Gastrocnemius medialis (tissue), 4 donors: ENCODE results near the gene XRCC3. TPM values are rescaled to one million over a fixed set of nuclear protein-coding genes. Genes with fewer than 3 reads are reported as not detected.
A peak's percentile ranks its signal among the peaks of the same experiment; 100 is the strongest.
"Not testable (repeated sequence)": the region's sequence is repeated elsewhere in the genome, so short reads cannot be mapped to it uniquely, and the experiment has no call there.

ENCODE experiments used
- ATAC-seq, 2 donors: fragments of 150-250 bp; one replicate each; pipeline ENCODE4 v1.9.1; 2016
- DNase-seq, 2 donors: peaks; one replicate each; pipeline ENCODE4 v3.0.0-alpha.2; 2019
- H3K27ac ChIP-seq, 4 donors: fragments of 200-600 bp; sonication (generic); 1 replicate in 1 of 4; 2 replicates in 3 of 4; pipeline ENCODE4 v1.5.1; 2016 to 2018; ENCODE audit warnings: mild to moderate bottlenecking in 2 of 4, moderate library complexity in 1 of 4
- H3K27me3 ChIP-seq, 3 donors: fragments of 200-600 bp; sonication (generic) in 2 of 3; 1 replicate in 1 of 3; 2 replicates in 2 of 3; pipeline versions ENCODE4 v1.5.1 to v1.6.0; 2016 to 2019; ENCODE audit warnings: mild to moderate bottlenecking in 1 of 3, moderate library complexity in 1 of 3
- H3K36me3 ChIP-seq, 2 donors: fragments of 200-600 bp; sonication (generic) in 1 of 2; one replicate each; pipeline ENCODE4 v1.5.1; 2017 to 2018
- H3K4me1 ChIP-seq, 2 donors: fragments of 200-600 bp; sonication (generic) in 1 of 2; one replicate each; pipeline ENCODE4 v1.5.1; 2016 to 2017; ENCODE audit warnings: mild to moderate bottlenecking in 2 of 2
- H3K4me3 ChIP-seq, 4 donors: fragments of 200-600 bp; sonication (generic) in 3 of 4; 1 replicate in 1 of 4; 2 replicates in 3 of 4; pipeline ENCODE4 v1.5.1; 2016 to 2019; ENCODE audit warnings: mild to moderate bottlenecking in 2 of 4
- H3K9me3 ChIP-seq, 3 donors: fragments of 200-600 bp; sonication (generic) in 2 of 3; 1 replicate in 1 of 3; 2 replicates in 2 of 3; pipeline ENCODE4 v1.5.1; 2016 to 2019
- POLR2A ChIP-seq, 2 donors: fragments of 450-650 bp; IDR thresholded peaks; one replicate each; pipeline ENCODE4 v1.6.1; 2017; ENCODE audit warnings: antibody characterized with exemption in 2 of 2, mild to moderate bottlenecking in 2 of 2, moderate library complexity in 2 of 2
- in situ Hi-C, 4 donors: fragments of 200-750 bp; cut with MboI; loops; one replicate each; pipeline versions ENCODE4 v1.15.0 to v1.8.0; 2017; ENCODE audit warnings: low sequenced_read_pairs in 4 of 4
- intact Hi-C: fragments of 100-400 bp; cut with DNase I; formaldehyde crosslinking; loops from one replicate; pipeline ENCODE4 v1.15.1; 2023; ENCODE audit warnings: low total_unique reads
- total RNA-seq, 4 donors: library from RNA; depleted of rRNA; stranded (reverse); fragments of >200 nt; gene quantifications; one replicate each; pipeline versions ENCODE4 v1.1.0 to v1.2.3, GENCODE V29; 2016
- TF ChIP-seq, protein P1 (sequence below), 5 experiments: fragments of 450-650 bp in 3 of 5; fragments of 200-600 bp in 2 of 5; sonication (generic) in 2 of 5; IDR thresholded peaks in 4 of 5; conservative IDR thresholded peaks in 1 of 5; 1 replicate in 4 of 5; 2 replicates in 1 of 5; pipeline ENCODE4 v1.5.1; 2016 to 2019; ENCODE audit warnings: antibody characterized with exemption in 5 of 5, mild to moderate bottlenecking in 3 of 5, moderate library complexity in 3 of 5

The XRCC3 gene
- total RNA-seq, 4 donors from 2014 or later: 1.3 to 26.5 (median 3.0) TPM

DNA sequence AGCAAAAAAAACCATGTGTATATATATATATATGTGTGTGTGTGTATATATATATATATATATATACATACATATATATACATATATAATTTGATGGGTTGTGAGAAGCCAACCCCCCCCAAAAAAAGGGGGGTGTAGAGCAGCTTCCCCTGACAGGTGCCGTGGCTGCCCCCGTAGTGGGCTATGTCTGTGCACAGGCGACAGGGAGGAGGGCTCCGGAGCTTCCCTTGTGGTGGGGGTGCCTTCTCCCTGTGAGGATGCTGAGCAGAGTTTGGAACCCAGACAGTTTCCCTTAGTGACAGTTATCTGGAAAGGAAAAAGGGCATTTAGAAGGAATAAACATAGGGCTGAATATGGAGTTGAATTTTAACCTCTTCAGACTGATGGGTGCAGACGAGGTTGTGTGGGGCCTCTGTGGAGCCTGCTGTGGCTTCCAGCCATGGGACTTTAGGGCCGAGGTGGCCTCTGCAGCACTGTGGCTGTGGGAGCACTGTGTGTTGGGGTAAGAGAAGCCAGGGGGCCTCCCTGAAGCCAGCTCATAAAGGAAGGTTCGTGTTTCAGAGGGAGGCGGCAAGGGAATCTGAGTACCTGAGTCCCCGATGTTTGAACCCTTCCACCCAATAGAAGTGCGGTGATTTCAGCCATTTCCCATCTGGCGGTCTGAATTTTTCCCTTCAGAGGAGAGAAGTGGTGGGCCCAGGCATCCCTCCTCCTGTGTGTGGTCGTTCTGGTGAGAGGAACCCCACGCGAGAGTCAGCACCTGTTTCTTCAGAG is 19.8 kb downstream of the XRCC3 start:
- Histone ChIP-seq H3K4me3 (no peak overlapping the region), H3K4me1 (peaks cover 59 to 68% of the 10 kb centered on the region in 2 donors), H3K9me3 (no peaks in the 10 kb centered on the region), H3K36me3 (peaks cover 0 to 26% of the 10 kb centered on the region in 2 donors), H3K27ac (peak overlapping the region in 2 of 4 donors; percentile 38 to 84), H3K27me3 (no peaks in the 10 kb centered on the region)
- DNase-seq (no peak), ATAC-seq (no peak)
- in situ Hi-C loops (no loop called here), intact Hi-C loops (no loop called here)
- TF ChIP-seq, protein P1, sequence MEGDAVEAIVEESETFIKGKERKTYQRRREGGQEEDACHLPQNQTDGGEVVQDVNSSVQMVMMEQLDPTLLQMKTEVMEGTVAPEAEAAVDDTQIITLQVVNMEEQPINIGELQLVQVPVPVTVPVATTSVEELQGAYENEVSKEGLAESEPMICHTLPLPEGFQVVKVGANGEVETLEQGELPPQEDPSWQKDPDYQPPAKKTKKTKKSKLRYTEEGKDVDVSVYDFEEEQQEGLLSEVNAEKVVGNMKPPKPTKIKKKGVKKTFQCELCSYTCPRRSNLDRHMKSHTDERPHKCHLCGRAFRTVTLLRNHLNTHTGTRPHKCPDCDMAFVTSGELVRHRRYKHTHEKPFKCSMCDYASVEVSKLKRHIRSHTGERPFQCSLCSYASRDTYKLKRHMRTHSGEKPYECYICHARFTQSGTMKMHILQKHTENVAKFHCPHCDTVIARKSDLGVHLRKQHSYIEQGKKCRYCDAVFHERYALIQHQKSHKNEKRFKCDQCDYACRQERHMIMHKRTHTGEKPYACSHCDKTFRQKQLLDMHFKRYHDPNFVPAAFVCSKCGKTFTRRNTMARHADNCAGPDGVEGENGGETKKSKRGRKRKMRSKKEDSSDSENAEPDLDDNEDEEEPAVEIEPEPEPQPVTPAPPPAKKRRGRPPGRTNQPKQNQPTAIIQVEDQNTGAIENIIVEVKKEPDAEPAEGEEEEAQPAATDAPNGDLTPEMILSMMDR (IDR thresholded peaks at IDR 0.05 in 4 of 5, conservative IDR thresholded peaks at IDR 0.05 in 1 of 5): no peak
- no peak for TF ChIP-seq POLR2A (IDR thresholded peaks at IDR 0.05)

DNA sequence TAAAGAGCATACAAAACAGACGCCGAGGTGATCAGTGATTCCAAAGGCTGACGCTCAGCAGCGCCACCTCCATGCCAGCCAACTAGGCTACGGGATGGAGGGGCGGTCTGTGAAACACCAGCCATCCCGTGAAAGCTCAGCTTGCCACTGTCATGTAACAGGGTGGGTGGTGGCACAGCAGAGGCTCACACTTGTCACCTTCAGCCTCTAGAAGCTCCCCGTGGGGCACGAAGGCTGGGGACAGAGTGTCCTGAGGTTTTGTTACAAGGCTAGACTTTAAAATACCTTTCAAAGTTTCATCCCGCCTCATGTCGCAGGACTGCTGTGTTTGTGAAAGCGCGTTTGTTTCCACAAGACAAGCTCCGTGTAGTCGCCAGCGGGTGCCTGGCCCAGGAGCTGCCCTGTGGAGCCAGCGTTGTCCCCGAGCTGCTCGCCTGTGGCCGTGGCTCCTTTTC is 20.7 kb downstream of the XRCC3 start:
- no peak for TF ChIP-seq POLR2A (IDR thresholded peaks at IDR 0.05)
- TF ChIP-seq, protein P1 (IDR thresholded peaks at IDR 0.05 in 4 of 5, conservative IDR thresholded peaks at IDR 0.05 in 1 of 5): no peak
- no peak for DNase-seq
- Histone ChIP-seq H3K36me3 (peaks cover 0 to 28% of the 10 kb centered on the region in 2 donors), H3K27me3 (no peaks in the 10 kb centered on the region), H3K4me1 (peaks cover 50 to 60% of the 10 kb centered on the region in 2 donors), H3K9me3 (no peaks in the 10 kb centered on the region), H3K4me3 (no peak overlapping the region), H3K27ac (peak overlapping the region in 1 of 4 donors; percentile 32)
- no peak for ATAC-seq
- intact Hi-C loops (no loop called here), in situ Hi-C loops (no loop called here)

DNA sequence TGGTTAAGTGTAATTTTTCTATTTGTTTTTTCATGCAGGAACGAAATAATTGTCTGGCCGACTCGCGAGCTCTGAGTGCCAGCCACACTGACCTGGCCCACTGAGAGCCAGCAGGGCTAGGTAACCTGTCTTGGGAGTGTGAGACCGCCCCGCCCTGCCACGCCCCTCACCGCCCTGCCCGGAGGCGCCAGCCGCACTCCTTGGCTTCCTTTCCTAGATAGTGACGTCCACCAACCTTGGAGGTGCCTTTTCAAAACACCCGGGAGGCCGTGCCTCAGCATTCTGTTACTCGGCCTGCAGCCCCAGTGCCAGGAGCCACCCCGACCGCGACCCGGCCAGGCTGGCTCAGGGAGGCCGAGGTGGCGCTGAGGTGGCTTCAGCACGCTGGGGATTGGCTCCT is 21.7 kb downstream of the XRCC3 start:
- peak; percentile 14 to 63 for ATAC-seq
- peak in 1 of 2 donors; percentile 71 for DNase-seq
- Histone ChIP-seq H3K4me1 (peaks cover 39 to 50% of the 10 kb centered on the region in 2 donors), H3K36me3 (peaks cover 0 to 39% of the 10 kb centered on the region in 2 donors), H3K4me3 (no peak overlapping the region), H3K27me3 (no peaks in the 10 kb centered on the region), H3K9me3 (no peaks in the 10 kb centered on the region), H3K27ac (peak overlapping the region in 3 of 4 donors; percentile 4 to 75 (median 56))
- TF ChIP-seq, protein P1 (IDR thresholded peaks at IDR 0.05 in 4 of 5, conservative IDR thresholded peaks at IDR 0.05 in 1 of 5): no peak
- TF ChIP-seq POLR2A (IDR thresholded peaks at IDR 0.05): no peak
- in situ Hi-C loops (no loop called here), intact Hi-C loops (no loop called here)

DNA sequence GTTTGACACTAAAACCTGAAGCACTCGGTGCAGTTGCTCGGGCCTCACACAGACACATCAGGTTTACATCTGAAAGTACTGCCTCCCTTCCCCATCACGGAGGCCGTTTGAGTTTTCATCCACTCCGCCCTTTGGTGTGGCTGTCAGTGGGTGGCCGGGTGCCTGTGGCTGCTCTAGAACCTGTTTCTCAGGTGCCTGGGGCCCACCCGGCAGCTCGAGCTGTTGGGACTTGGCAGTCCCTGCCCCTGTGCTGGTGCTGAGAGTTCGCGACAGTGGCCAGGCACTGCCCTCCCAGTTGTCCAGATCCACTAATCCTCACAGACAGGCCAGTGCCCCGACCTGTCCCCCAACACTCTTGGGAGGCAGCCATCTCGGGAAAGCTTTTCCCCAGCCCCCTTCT is 22.4 kb downstream of the XRCC3 start:
- in situ Hi-C loops (no loop called here), intact Hi-C loops (no loop called here)
- H3K36me3 ChIP-seq: peaks cover 0 to 45% of the 10 kb centered on the region in 2 donors
- no peaks in the 10 kb centered on the region for H3K27me3 ChIP-seq
- no peak for TF ChIP-seq POLR2A (IDR thresholded peaks at IDR 0.05)
- no peak for ATAC-seq
- no peaks in the 10 kb centered on the region for H3K9me3 ChIP-seq
- peak overlapping the region in 3 of 4 donors; percentile 4 to 75 (median 56) for H3K27ac ChIP-seq
- no peak for DNase-seq
- peaks cover 34 to 48% of the 10 kb centered on the region in 2 donors for H3K4me1 ChIP-seq
- H3K4me3 ChIP-seq: no peak overlapping the region

DNA sequence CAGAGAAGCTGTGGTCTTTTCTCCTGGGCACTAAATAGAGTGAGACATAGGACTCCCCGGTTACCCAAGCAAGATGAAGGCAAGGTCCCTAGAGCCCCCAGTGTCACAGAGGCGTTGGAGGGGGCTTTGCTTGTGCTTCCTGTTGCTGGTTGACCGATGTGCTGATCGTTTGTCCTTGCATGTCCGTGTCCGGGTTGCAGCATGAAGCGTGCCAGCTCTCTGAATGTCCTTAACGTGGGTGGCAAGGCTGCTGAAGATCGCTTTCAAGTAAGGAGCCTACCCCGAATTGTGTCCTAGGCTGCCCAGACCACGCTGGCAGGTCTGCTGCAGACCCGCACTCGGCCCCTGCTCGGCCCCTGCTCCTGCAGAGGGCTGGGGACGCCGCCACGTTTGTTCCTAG is 23.1 kb downstream of the XRCC3 start:
- Histone ChIP-seq H3K36me3 (peaks cover 0 to 48% of the 10 kb centered on the region in 2 donors), H3K9me3 (no peaks in the 10 kb centered on the region), H3K27ac (peak overlapping the region in 1 of 4 donors; percentile 75), H3K4me1 (peaks cover 31 to 44% of the 10 kb centered on the region in 2 donors), H3K4me3 (no peak overlapping the region), H3K27me3 (no peaks in the 10 kb centered on the region)
- TF ChIP-seq POLR2A (IDR thresholded peaks at IDR 0.05): no peak
- TF ChIP-seq, protein P1 (IDR thresholded peaks at IDR 0.05 in 4 of 5, conservative IDR thresholded peaks at IDR 0.05 in 1 of 5): no peak
- in situ Hi-C loops (no loop called here), intact Hi-C loops (no loop called here)
- DNase-seq (no peak), ATAC-seq (no peak)

DNA sequence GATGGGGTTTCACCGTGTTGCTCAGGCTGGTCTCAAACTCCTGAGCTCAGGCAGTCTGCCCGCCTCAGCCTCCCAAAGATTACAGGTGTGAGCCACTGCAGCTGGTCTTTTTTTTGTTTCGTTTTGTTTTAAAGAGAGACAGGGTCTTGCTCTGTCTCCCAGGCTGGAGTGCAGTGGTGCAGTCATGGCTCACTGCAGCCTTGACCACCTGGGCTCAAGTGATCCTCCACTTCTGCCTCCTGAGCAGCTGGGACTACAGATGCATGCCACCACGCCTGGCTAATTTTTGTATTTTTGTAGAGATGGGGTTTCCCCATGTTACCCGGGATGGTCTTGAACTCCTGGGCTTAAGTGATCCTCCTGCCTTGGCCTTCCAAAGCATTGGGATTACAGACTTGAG is 23.6 kb downstream of the XRCC3 start:
- H3K27me3 ChIP-seq, ATAC-seq, DNase-seq, intact Hi-C loops, H3K9me3 ChIP-seq, in situ Hi-C loops, H3K4me3 ChIP-seq, H3K27ac ChIP-seq: not testable (repeated sequence)
- H3K4me1 ChIP-seq: peaks cover 26 to 39% of the 10 kb centered on the region in 2 donors
- H3K36me3 ChIP-seq: peaks cover 0 to 48% of the 10 kb centered on the region in 2 donors
